Skeletal muscle tissue (tissue), 4 donors: ENCODE results near the gene RTKN2. TPM values are rescaled to one million over a fixed set of nuclear protein-coding genes. Genes with fewer than 3 reads are reported as not detected.

Experiments
- H3K27ac ChIP-seq: one replicate; pipeline ENCODE4 v1.7.0; 2013; ENCODE audit warnings: mild to moderate bottlenecking, low read depth, low read length, inconsistent platforms
- H3K27me3 ChIP-seq, 3 donors: one replicate each; pipeline ENCODE4 v1.7.0; 2013; ENCODE audit warnings: low read length in 3 of 3; ENCODE audit not compliant: control insufficient read depth in 3 of 3, insufficient read depth in 3 of 3
- H3K36me3 ChIP-seq, 3 donors: one replicate each; pipeline ENCODE4 v1.7.0; 2013; ENCODE audit warnings: low read length in 3 of 3; ENCODE audit not compliant: control insufficient read depth in 3 of 3, insufficient read depth in 3 of 3
- H3K4me1 ChIP-seq, 3 donors: one replicate each; pipeline ENCODE4 v1.7.0; 2013; ENCODE audit warnings: low read length in 3 of 3, mild to moderate bottlenecking in 3 of 3; ENCODE audit not compliant: control insufficient read depth in 3 of 3, insufficient read depth in 3 of 3
- H3K4me3 ChIP-seq, 3 donors: one replicate each; pipeline ENCODE4 v1.7.0; 2013; ENCODE audit warnings: low read length in 3 of 3
- H3K9ac ChIP-seq, 3 donors: one replicate each; pipeline ENCODE4 v1.7.0; 2013; ENCODE audit warnings: low read length in 3 of 3, mild to moderate bottlenecking in 3 of 3, moderate library complexity in 2 of 3, low read depth in 1 of 3
- H3K9me3 ChIP-seq, 3 donors: one replicate each; pipeline ENCODE4 v1.7.0; 2013; ENCODE audit warnings: low read length in 3 of 3; ENCODE audit not compliant: control insufficient read depth in 3 of 3
- total RNA-seq: library from RNA; depleted of rRNA; stranded (reverse); fragments of >200 nt; gene quantifications from one replicate; pipeline ENCODE4 v1.2.3, GENCODE V29; 2014
- donor health status: Osteomylitis.

The RTKN2 gene
- total RNA-seq, 1 donor from 2014 or later: 2.1 TPM

DNA sequence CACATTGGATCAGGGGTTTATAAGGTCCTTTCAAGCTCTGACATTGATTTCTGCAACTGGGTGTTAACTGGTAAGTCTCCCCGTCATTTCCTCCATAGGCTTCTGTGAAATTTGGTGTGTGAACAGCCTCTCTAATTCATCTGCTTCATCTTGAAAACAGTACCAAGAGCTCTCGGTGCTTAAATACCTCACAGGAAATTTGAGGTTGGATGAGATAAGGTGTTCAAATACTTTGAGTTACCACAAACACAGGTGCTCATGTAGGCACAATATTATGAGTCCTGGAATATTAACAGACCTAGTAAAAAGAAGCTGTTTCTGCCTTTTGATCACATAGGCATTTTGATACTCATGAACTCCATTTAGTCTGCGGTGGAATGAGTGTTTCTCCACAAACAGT, 85.2 kb downstream of the RTKN2 start:
- no peaks in the 10 kb centered on the region for H3K4me1 ChIP-seq
- no peak overlapping the region for H3K27ac ChIP-seq
- no peaks in the 10 kb centered on the region for H3K27me3 ChIP-seq
- no peaks in the 10 kb centered on the region for H3K36me3 ChIP-seq
- H3K9me3 ChIP-seq: no peaks in the 10 kb centered on the region
- H3K9ac ChIP-seq: no peak overlapping the region
- H3K4me3 ChIP-seq: no peak overlapping the region

DNA sequence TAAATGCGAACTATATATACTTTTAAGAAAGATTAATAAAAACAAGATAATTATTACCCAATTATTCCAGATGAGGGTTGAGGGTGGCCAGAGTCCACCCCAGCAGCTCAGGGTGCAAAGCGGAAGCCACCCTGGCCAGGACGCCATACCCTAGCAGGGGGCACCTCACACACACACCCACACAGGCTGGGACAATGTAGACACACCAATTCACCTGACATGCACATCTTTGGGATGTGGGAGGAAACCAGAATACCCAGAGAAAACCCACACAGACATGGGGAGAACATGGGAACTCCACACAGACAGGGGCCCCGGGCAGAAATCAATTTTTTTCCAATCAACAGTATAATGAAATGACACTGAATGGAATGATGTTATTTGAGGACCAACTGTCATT, 86.0 kb downstream of the RTKN2 start:
- Histone ChIP-seq H3K27me3 (no peaks in the 10 kb centered on the region), H3K27ac (no peak overlapping the region), H3K4me3 (no peak overlapping the region), H3K36me3 (no peaks in the 10 kb centered on the region), H3K9me3 (no peaks in the 10 kb centered on the region), H3K9ac (no peak overlapping the region), H3K4me1 (no peaks in the 10 kb centered on the region)

DNA sequence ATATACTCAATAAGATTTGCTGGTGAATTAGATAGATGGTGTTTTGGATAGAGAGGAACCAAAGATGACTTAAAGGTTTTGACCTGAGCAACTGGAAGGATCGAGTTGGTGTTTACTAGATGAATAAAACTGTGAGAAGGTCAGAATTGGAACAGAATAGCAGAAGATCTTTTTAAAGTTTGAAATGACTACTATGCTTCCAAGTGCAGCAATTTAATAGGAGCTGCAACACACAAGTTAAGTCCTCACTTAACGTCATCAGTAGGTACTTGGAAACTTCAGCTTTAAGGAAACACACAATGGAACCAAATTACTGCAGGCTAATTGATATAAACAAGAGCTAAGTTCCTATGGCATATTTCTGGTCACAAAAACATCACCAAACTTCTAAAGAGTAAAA, 86.5 kb downstream of the RTKN2 start:
- no peak overlapping the region for H3K9ac ChIP-seq

DNA sequence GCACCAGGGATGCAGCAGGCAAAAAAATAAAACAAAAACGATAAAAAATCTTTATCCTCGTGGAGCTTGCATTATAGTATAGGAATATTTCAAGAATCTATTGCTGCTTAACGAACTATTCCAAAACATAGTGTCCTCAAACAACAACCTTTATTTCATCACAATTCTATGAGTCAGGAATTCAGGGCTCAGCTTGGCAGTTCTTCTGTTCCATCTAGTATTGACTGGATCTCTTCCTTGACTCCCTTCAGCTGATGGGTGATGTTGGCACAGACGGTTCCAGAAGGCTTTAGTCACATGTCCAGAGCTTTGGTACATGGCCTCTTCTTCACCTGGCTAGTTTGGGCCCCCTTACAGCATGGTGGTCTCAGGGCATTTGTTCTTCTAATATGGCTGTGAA, 88.0 kb downstream of the RTKN2 start:
- no peaks in the 10 kb centered on the region for H3K36me3 ChIP-seq
- H3K9ac ChIP-seq: no peak overlapping the region
- no peaks in the 10 kb centered on the region for H3K27me3 ChIP-seq
- H3K4me3 ChIP-seq: no peak overlapping the region
- no peaks in the 10 kb centered on the region for H3K9me3 ChIP-seq
- no peak overlapping the region for H3K27ac ChIP-seq
- no peaks in the 10 kb centered on the region for H3K4me1 ChIP-seq

More for the DNA sequence above, 86.5 kb downstream of the RTKN2 start:
- Histone ChIP-seq H3K9me3 (no peaks in the 10 kb centered on the region), H3K36me3 (no peaks in the 10 kb centered on the region), H3K27ac (no peak overlapping the region), H3K27me3 (no peaks in the 10 kb centered on the region), H3K4me3 (no peak overlapping the region), H3K4me1 (no peaks in the 10 kb centered on the region)

DNA sequence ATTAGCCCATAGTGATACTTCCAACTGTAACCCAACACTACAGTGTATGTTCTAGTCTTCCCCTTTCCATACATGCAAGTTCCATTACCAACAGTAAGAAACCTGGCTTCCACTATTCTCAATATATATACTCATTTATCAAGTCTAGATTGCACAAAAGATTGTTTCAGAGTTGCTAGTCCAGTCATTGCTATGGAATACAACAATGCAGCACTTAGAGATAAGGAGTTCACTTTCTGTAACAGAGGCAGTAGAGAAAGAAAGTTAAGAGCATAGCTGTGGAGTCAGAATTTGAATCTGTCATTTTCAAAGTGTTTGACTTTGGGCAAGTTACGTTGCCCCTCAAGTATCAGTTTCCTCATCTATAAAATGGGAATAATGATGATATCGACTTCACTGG, 90.1 kb downstream of the RTKN2 start:
- no peaks in the 10 kb centered on the region for H3K36me3 ChIP-seq
- H3K27me3 ChIP-seq: no peaks in the 10 kb centered on the region
- H3K27ac ChIP-seq: no peak overlapping the region
- no peak overlapping the region for H3K4me3 ChIP-seq
- no peak overlapping the region for H3K9ac ChIP-seq
- no peaks in the 10 kb centered on the region for H3K9me3 ChIP-seq
- no peaks in the 10 kb centered on the region for H3K4me1 ChIP-seq

DNA sequence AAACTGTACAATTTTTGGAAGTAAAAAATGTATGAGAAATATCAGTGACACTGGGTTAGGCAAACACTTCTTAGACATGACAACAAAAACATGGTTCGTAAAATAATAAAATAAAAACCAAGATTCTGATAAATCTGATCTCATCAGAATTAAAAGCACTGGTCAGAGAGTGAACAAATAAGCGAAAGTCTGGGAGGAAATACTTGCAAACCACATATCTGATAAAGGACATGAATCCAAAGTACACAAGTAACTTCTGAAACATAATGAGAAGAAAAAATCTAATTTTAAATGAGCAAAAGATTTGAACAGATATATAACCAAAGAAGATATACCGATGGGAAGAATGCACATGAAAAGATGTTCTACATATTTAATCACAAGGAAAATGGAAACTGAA, 91.5 kb downstream of the RTKN2 start:
- H3K27ac ChIP-seq: no peak overlapping the region
- no peaks in the 10 kb centered on the region for H3K27me3 ChIP-seq
- H3K9me3 ChIP-seq: peaks cover 0 to 1% (median 0%) of the 10 kb centered on the region in 3 donors
- no peak overlapping the region for H3K9ac ChIP-seq
- no peak overlapping the region for H3K4me3 ChIP-seq
- no peaks in the 10 kb centered on the region for H3K4me1 ChIP-seq
- no peaks in the 10 kb centered on the region for H3K36me3 ChIP-seq

DNA sequence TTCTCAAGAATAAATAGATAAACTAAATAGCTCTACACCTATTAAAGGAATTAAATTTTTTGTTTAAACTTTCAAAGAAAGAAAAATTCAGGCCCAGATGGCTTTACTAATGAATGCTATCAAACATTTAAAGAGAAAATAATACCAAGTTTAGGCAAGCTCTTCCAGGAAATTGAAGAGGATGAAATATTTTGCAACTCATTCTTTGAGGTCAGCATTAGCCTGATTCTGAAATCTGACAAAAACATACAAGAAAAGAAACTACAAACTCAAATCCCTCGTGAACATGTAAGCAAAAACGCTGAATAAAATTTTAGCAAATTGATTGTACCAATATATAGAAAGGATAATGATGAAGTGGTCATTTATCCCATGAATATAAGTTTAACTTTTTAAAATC, 93.4 kb downstream of the RTKN2 start:
- Histone ChIP-seq H3K9ac (no peak overlapping the region), H3K9me3 (peaks cover 0 to 3% (median 0%) of the 10 kb centered on the region in 3 donors), H3K4me1 (no peaks in the 10 kb centered on the region), H3K36me3 (no peaks in the 10 kb centered on the region), H3K27ac (no peak overlapping the region), H3K4me3 (no peak overlapping the region), H3K27me3 (no peaks in the 10 kb centered on the region)

DNA sequence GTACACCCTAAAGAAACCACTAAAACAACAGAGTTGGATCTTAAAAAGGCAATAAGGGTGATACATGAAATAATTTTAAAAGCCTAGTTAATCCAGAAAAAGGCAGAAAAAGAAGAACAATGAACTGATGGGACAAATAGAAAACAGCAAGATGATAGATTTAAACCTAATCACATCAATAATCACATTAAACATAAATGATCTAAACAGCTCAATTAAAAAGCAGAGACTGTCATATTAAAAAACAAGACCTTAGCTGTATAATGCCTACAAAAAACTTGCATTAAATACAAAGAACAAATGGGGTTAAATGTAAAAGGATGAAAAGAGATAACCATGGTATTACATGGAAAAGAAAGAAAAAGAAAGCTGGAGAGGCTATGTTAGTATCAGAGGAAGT, 96.2 kb downstream of the RTKN2 start:
- H3K4me3 ChIP-seq: no peak overlapping the region
- H3K27ac ChIP-seq: no peak overlapping the region
- no peaks in the 10 kb centered on the region for H3K4me1 ChIP-seq
- no peaks in the 10 kb centered on the region for H3K27me3 ChIP-seq
- no peak overlapping the region for H3K9ac ChIP-seq
- no peaks in the 10 kb centered on the region for H3K36me3 ChIP-seq
- H3K9me3 ChIP-seq: peaks cover 0 to 3% (median 0%) of the 10 kb centered on the region in 3 donors

DNA sequence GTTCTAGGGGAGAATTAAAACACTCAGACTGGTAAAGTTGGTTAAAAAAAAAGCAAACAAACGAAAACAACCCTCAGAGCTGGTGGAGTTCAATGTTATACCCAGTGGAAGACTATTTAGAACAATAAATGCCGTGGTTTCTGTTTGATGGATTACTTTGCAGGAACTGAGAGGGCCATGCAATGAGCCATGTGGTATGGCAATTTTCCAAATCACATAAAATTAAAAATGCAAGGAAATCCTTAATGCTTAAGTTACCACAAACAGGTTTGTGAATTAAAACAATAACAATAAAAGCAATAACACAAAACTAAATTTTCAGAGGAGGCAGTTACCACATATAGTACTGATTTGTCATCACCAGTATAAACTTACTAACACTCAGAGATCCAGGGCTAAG, 96.9 kb downstream of the RTKN2 start:
- peaks cover 0 to 3% (median 0%) of the 10 kb centered on the region in 3 donors for H3K9me3 ChIP-seq
- H3K4me1 ChIP-seq: peaks cover 0 to 2% (median under 1%) of the 10 kb centered on the region in 3 donors
- H3K27ac ChIP-seq: no peak overlapping the region
- H3K27me3 ChIP-seq: no peaks in the 10 kb centered on the region
- H3K36me3 ChIP-seq: no peaks in the 10 kb centered on the region
- H3K9ac ChIP-seq: no peak overlapping the region
- H3K4me3 ChIP-seq: no peak overlapping the region

DNA sequence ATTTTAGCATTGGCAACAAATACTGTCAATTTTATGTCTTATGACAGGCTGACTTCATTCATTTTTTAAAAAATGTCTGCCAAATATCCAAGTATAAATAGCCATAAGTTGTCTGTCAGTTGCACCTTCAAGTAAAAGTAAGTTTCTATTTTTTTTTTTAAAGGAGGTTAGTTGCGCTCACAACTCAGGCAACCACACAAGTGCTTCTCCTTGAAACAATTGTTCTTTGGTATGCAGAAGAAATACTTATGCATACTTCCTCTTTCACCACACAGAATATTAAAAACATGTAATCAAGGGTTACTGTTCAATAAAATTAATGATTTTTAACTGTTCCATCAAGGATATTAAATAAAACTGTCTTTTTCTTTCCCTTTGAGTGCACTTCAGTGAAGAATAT, 97.9 kb downstream of the RTKN2 start:
- Histone ChIP-seq H3K4me1 (peaks cover 5 to 8% (median 6%) of the 10 kb centered on the region in 3 donors), H3K27me3 (no peaks in the 10 kb centered on the region), H3K9ac (no peak overlapping the region), H3K27ac (no peak overlapping the region), H3K36me3 (no peaks in the 10 kb centered on the region), H3K9me3 (peaks cover 0 to 3% (median 0%) of the 10 kb centered on the region in 3 donors), H3K4me3 (no peak overlapping the region)
